ENCODE data around the gene OSBP2.

OSBP2 gene

GRCh38 chr22:30861688-30862552, 167.2 kb downstream of the OSBP2 start:
- no peak overlapping the region for H3K14ac ChIP-seq (ENCODE audit: low read length)
- H3K79me1 ChIP-seq (ENCODE audit: low read length) = no peaks in the 10 kb centered on the region
- no peaks in the 10 kb centered on the region for H3K9me3 ChIP-seq (ENCODE audit: insufficient read depth, low read depth, low read length)
- H4K91ac ChIP-seq (ENCODE audit: low read depth, low read length) = no peak overlapping the region
- H3K9ac ChIP-seq (ENCODE audit: low read length) = no peak overlapping the region
- DNase-seq = no peak
- no peak overlapping the region for H3K23ac ChIP-seq (ENCODE audit: low read length)
- H2BK120ac ChIP-seq (ENCODE audit: insufficient read depth, low read length, poor library complexity) = no peak overlapping the region
- H2AK5ac ChIP-seq (ENCODE audit: low read length) = no peak overlapping the region
- no peak overlapping the region for H3K27ac ChIP-seq (ENCODE audit: low read depth, low read length)
- no peak overlapping the region for H3K4ac ChIP-seq (ENCODE audit: low read depth, low read length)
- H3K4me2 ChIP-seq (ENCODE audit: low read length) = no peak overlapping the region
- no peak overlapping the region for H4K12ac ChIP-seq (ENCODE audit: low read depth, low read length)
- no CpG with 5 or more reads among the region's 16 CpGs for WGBS (ENCODE audit: extremely low coverage, insufficient coverage, insufficient read length)
- no peaks in the 10 kb centered on the region for H3K27me3 ChIP-seq (ENCODE audit: insufficient read depth, low read length)
- H2BK5ac ChIP-seq (ENCODE audit: low read depth, low read length, poor library complexity) = no peak overlapping the region
- no peak overlapping the region for H2BK12ac ChIP-seq (ENCODE audit: low read length)
- H3K4me1 ChIP-seq (ENCODE audit: control insufficient read depth in 1 of 2, insufficient read depth in 2 of 2, low read length in 2 of 2) = no peaks in the 10 kb centered on the region
- H3K36me3 ChIP-seq (ENCODE audit: control insufficient read depth in 1 of 2, insufficient read depth in 2 of 2, low read length in 2 of 2) = no peaks in the 10 kb centered on the region
- no peak overlapping the region for H2AFZ ChIP-seq (ENCODE audit: insufficient read depth, low read length, poor library complexity)
- no peak overlapping the region for H3K18ac ChIP-seq (ENCODE audit: low read length)
- H3K79me2 ChIP-seq (ENCODE audit: control insufficient read depth, insufficient read depth, low read length, poor library complexity) = no peaks in the 10 kb centered on the region
- no peak overlapping the region for H3K4me3 ChIP-seq (ENCODE audit: low read depth, low read length)
- no peak overlapping the region for H4K8ac ChIP-seq (ENCODE audit: low read depth, low read length)

GRCh38 chr22:30863081-30863833, 168.6 kb downstream of the OSBP2 start:
- no peak for DNase-seq
- H2BK120ac ChIP-seq (ENCODE audit: insufficient read depth, low read length, poor library complexity) = no peak overlapping the region
- H2BK5ac ChIP-seq (ENCODE audit: low read depth, low read length, poor library complexity) = no peak overlapping the region
- H3K4me3 ChIP-seq (ENCODE audit: low read depth, low read length) = no peak overlapping the region
- peak overlapping the region; percentile 30 for H3K9ac ChIP-seq (ENCODE audit: low read length)
- H3K27ac ChIP-seq (ENCODE audit: low read depth, low read length) = no peak overlapping the region
- H3K79me1 ChIP-seq (ENCODE audit: low read length) = no peaks in the 10 kb centered on the region
- no peak overlapping the region for H4K91ac ChIP-seq (ENCODE audit: low read depth, low read length)
- H3K27me3 ChIP-seq (ENCODE audit: insufficient read depth, low read length) = no peaks in the 10 kb centered on the region
- no peaks in the 10 kb centered on the region for H3K36me3 ChIP-seq (ENCODE audit: control insufficient read depth in 1 of 2, insufficient read depth in 2 of 2, low read length in 2 of 2)
- no peaks in the 10 kb centered on the region for H3K79me2 ChIP-seq (ENCODE audit: control insufficient read depth, insufficient read depth, low read length, poor library complexity)
- H2BK12ac ChIP-seq (ENCODE audit: low read length) = no peak overlapping the region
- H4K12ac ChIP-seq (ENCODE audit: low read depth, low read length) = no peak overlapping the region
- H2AK5ac ChIP-seq (ENCODE audit: low read length) = no peak overlapping the region
- no peaks in the 10 kb centered on the region for H3K9me3 ChIP-seq (ENCODE audit: insufficient read depth, low read depth, low read length)
- no peak overlapping the region for H3K4me2 ChIP-seq (ENCODE audit: low read length)
- peaks cover 0 to 2% of the 10 kb centered on the region in 2 experiments for H3K4me1 ChIP-seq (ENCODE audit: control insufficient read depth in 1 of 2, insufficient read depth in 2 of 2, low read length in 2 of 2)
- no peak overlapping the region for H2AFZ ChIP-seq (ENCODE audit: insufficient read depth, low read length, poor library complexity)
- H4K8ac ChIP-seq (ENCODE audit: low read depth, low read length) = no peak overlapping the region
- no peak overlapping the region for H3K14ac ChIP-seq (ENCODE audit: low read length)
- peak overlapping the region; percentile 52 for H3K23ac ChIP-seq (ENCODE audit: low read length)
- no peak overlapping the region for H3K18ac ChIP-seq (ENCODE audit: low read length)
- no CpG with 5 or more reads among the region's 19 CpGs for WGBS (ENCODE audit: extremely low coverage, insufficient coverage, insufficient read length)
- H3K4ac ChIP-seq (ENCODE audit: low read depth, low read length) = no peak overlapping the region

- Histone ChIP-seq H4K12ac (ENCODE audit: low read depth, low read length) (no peak overlapping the region), H2BK120ac (ENCODE audit: insufficient read depth, low read length, poor library complexity) (no peak overlapping the region), H3K23ac (ENCODE audit: low read length) (no peak overlapping the region), H3K9ac (ENCODE audit: low read length) (no peak overlapping the region), H3K79me2 (ENCODE audit: control insufficient read depth, insufficient read depth, low read length, poor library complexity) (no peaks in the 10 kb centered on the region), H3K36me3 (ENCODE audit: control insufficient read depth in 1 of 2, insufficient read depth in 2 of 2, low read length in 2 of 2) (no peaks in the 10 kb centered on the region), H3K14ac (ENCODE audit: low read length) (no peak overlapping the region), H2AK5ac (ENCODE audit: low read length) (no peak overlapping the region), H4K91ac (ENCODE audit: low read depth, low read length) (no peak overlapping the region), H3K4me3 (ENCODE audit: low read depth, low read length) (peak overlapping the region; percentile 25), H4K8ac (ENCODE audit: low read depth, low read length) (no peak overlapping the region), H2BK5ac (ENCODE audit: low read depth, low read length, poor library complexity) (no peak overlapping the region), H2AFZ (ENCODE audit: insufficient read depth, low read length, poor library complexity) (no peak overlapping the region), H3K18ac (ENCODE audit: low read length) (no peak overlapping the region), H3K4ac (ENCODE audit: low read depth, low read length) (no peak overlapping the region), H3K4me2 (ENCODE audit: low read length) (no peak overlapping the region), H3K9me3 (ENCODE audit: insufficient read depth, low read depth, low read length) (no peaks in the 10 kb centered on the region), H2BK12ac (ENCODE audit: low read length) (no peak overlapping the region), H3K79me1 (ENCODE audit: low read length) (no peaks in the 10 kb centered on the region), H3K4me1 (ENCODE audit: control insufficient read depth in 1 of 2, insufficient read depth in 2 of 2, low read length in 2 of 2) (peaks cover 0 to 2% of the 10 kb centered on the region in 2 experiments), H3K27ac (ENCODE audit: low read depth, low read length) (no peak overlapping the region), H3K27me3 (ENCODE audit: insufficient read depth, low read length) (no peaks in the 10 kb centered on the region)
- DNase-seq = no peak
- WGBS (ENCODE audit: extremely low coverage, insufficient coverage, insufficient read length) = no CpG with 5 or more reads among the region's 17 CpGs
These were observed 170.1 kb downstream of the OSBP2 start for GRCh38 chr22:30864441-30865420.

DNA sequence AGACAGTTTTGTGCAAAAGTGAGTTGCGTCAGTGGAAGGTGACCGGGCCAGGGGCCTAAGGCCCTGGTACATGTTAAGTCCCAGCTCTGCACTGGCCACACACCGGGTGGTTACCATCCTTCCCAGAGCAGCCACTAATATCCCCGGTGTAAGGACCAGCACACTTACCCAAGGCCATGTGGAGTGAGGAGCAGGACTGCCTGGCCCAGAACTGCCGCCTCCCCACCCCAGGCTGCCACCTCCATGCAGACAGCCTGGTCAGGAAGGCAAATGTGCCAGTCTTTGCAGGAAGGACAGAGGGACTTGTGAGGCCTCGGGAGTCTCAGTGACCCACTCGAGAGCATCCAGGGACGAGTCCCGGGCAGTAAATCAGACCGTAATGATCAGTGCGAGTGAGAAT, 171.0 kb downstream of the OSBP2 start:
- H2BK120ac ChIP-seq (ENCODE audit: insufficient read depth, low read length, poor library complexity) = no peak overlapping the region
- no peak overlapping the region for H3K27ac ChIP-seq (ENCODE audit: low read depth, low read length)
- no peak overlapping the region for H3K9ac ChIP-seq (ENCODE audit: low read length)
- no peaks in the 10 kb centered on the region for H3K79me2 ChIP-seq (ENCODE audit: control insufficient read depth, insufficient read depth, low read length, poor library complexity)
- no peak overlapping the region for H3K14ac ChIP-seq (ENCODE audit: low read length)
- no peak overlapping the region for H2AFZ ChIP-seq (ENCODE audit: insufficient read depth, low read length, poor library complexity)
- H2BK5ac ChIP-seq (ENCODE audit: low read depth, low read length, poor library complexity) = no peak overlapping the region
- no peak overlapping the region for H3K4me3 ChIP-seq (ENCODE audit: low read depth, low read length)
- WGBS (ENCODE audit: extremely low coverage, insufficient coverage, insufficient read length) = no CpG with 5 or more reads among the region's 11 CpGs
- H3K9me3 ChIP-seq (ENCODE audit: insufficient read depth, low read depth, low read length) = no peaks in the 10 kb centered on the region
- no peak overlapping the region for H3K23ac ChIP-seq (ENCODE audit: low read length)
- no peak overlapping the region for H2AK5ac ChIP-seq (ENCODE audit: low read length)
- no peak overlapping the region for H4K91ac ChIP-seq (ENCODE audit: low read depth, low read length)
- no peak overlapping the region for H4K12ac ChIP-seq (ENCODE audit: low read depth, low read length)
- no peak overlapping the region for H3K4me2 ChIP-seq (ENCODE audit: low read length)
- DNase-seq = no peak
- no peaks in the 10 kb centered on the region for H3K36me3 ChIP-seq (ENCODE audit: control insufficient read depth in 1 of 2, insufficient read depth in 2 of 2, low read length in 2 of 2)
- H2BK12ac ChIP-seq (ENCODE audit: low read length) = no peak overlapping the region
- H3K79me1 ChIP-seq (ENCODE audit: low read length) = no peaks in the 10 kb centered on the region
- H4K8ac ChIP-seq (ENCODE audit: low read depth, low read length) = no peak overlapping the region
- H3K18ac ChIP-seq (ENCODE audit: low read length) = no peak overlapping the region
- H3K4me1 ChIP-seq (ENCODE audit: control insufficient read depth in 1 of 2, insufficient read depth in 2 of 2, low read length in 2 of 2) = peaks cover 0 to 2% of the 10 kb centered on the region in 2 experiments
- H3K4ac ChIP-seq (ENCODE audit: low read depth, low read length) = no peak overlapping the region
- H3K27me3 ChIP-seq (ENCODE audit: insufficient read depth, low read length) = no peaks in the 10 kb centered on the region
